KOPT-K1 (cell line): ENCODE data around the gene ADGRB2.
A peak's percentile ranks its signal among the peaks of the same experiment; 100 is the strongest.

Experiments used
- H3K27ac ChIP-seq: fragments of 200-600 bp; sonication (generic); 2 replicates; pipeline ENCODE4 v1.5.1; 2016; ENCODE audit warnings: antibody characterized with exemption, mild to moderate bottlenecking, low read depth, low read length; ENCODE audit not compliant: poor library complexity, severe bottlenecking
- H3K36me3 ChIP-seq: fragments of 200-600 bp; sonication (generic); 2 replicates; pipeline ENCODE4 v1.5.1; 2017; ENCODE audit warnings: antibody characterized with exemption, mild to moderate bottlenecking, low read length, moderate library complexity; ENCODE audit not compliant: insufficient read depth
- H3K9me3 ChIP-seq: fragments of 200-600 bp; sonication (generic); 2 replicates; pipeline ENCODE4 v1.5.1; 2017; ENCODE audit warnings: antibody characterized with exemption, low read length, mild to moderate bottlenecking; ENCODE audit not compliant: insufficient read depth, poor library complexity, severe bottlenecking

The ADGRB2 gene

GRCh38 chr1:31745096-31745945 lies 18.8 kb downstream of the ADGRB2 start:
- no peaks in the 10 kb centered on the region for H3K9me3 ChIP-seq
- H3K36me3 ChIP-seq, result no peaks in the 10 kb centered on the region; the same call in 1 of the 2 replicates
- no peak overlapping the region for H3K27ac ChIP-seq

- Histone ChIP-seq H3K36me3 (no peaks in the 10 kb centered on the region; the same call in 1 of the 2 replicates), H3K27ac (no peak overlapping the region), H3K9me3 (no peaks in the 10 kb centered on the region)
Measured at GRCh38 chr1:31744165-31744888, 19.8 kb downstream of the ADGRB2 start.

DNA sequence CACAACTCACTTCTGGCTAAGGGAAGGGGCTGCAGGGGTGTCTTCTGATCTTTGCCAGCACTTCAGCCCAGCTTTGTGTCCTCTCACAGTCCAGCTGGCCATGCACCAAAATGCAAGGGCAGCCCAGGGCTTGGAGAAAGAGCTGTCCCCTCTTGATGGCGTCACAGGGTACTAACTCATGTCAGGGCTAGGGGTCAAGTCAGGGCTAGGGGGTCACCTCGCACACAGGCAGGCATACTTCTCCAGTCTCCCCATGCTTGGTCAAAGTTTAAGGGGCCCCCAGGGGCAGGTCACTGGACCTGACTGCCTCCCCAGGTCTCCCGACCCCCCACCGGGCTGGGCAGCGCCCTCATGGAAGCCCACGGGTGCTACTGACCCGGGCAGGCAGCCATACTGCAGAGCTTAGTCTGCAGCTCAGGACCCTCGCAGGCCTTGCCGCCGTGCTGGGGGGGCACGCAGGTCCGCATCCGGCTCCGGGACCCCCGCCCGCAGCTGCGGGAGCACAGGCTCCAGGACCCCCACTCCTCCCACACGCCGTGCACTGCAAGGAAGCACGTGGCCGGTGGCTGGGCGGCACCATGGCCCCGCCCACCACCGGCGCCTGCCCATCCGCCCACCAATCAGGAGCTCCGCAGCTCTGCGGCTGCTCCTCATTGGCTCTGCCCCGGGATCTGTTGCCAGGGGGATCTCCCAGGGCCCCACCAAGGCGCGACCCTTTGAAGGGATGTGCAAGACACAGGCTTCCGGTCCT lies 21.5 kb downstream of the ADGRB2 start:
- no peak overlapping the region for H3K27ac ChIP-seq

GRCh38 chr1:31739346-31739745 lies 24.8 kb downstream of the ADGRB2 start:
- Histone ChIP-seq H3K27ac (peak overlapping the region; percentile 2), H3K9me3 (no peaks in the 10 kb centered on the region), H3K36me3 (peaks cover 5% of the 10 kb centered on the region)

More for the DNA sequence above, 21.5 kb downstream of the ADGRB2 start:
- H3K36me3 ChIP-seq, result peaks cover 5% of the 10 kb centered on the region
- no peaks in the 10 kb centered on the region for H3K9me3 ChIP-seq

GRCh38 chr1:31736675-31737074 lies 27.5 kb downstream of the ADGRB2 start:
- Histone ChIP-seq H3K27ac (no peak overlapping the region), H3K9me3 (no peaks in the 10 kb centered on the region), H3K36me3 (peaks cover 8% of the 10 kb centered on the region)

GRCh38 chr1:31735571-31735970 lies 28.6 kb downstream of the ADGRB2 start:
- Histone ChIP-seq H3K27ac (no peak overlapping the region), H3K9me3 (no peaks in the 10 kb centered on the region), H3K36me3 (peaks cover 18% of the 10 kb centered on the region)

- peaks cover 23% of the 10 kb centered on the region for H3K36me3 ChIP-seq
- no peaks in the 10 kb centered on the region for H3K9me3 ChIP-seq
- no peak overlapping the region for H3K27ac ChIP-seq
Measured at GRCh38 chr1:31734582-31735107, 29.5 kb downstream of the ADGRB2 start.

- Histone ChIP-seq H3K27ac (no peak overlapping the region), H3K9me3 (no peaks in the 10 kb centered on the region), H3K36me3 (peaks cover 21% of the 10 kb centered on the region)
Measured at GRCh38 chr1:31733389-31734219, 30.5 kb downstream of the ADGRB2 start.

- Histone ChIP-seq H3K27ac (no peak overlapping the region), H3K9me3 (no peaks in the 10 kb centered on the region), H3K36me3 (peaks cover 18% of the 10 kb centered on the region; the same call in 1 of the 2 replicates)
Measured at GRCh38 chr1:31732751-31733289, 31.3 kb downstream of the ADGRB2 start.

DNA sequence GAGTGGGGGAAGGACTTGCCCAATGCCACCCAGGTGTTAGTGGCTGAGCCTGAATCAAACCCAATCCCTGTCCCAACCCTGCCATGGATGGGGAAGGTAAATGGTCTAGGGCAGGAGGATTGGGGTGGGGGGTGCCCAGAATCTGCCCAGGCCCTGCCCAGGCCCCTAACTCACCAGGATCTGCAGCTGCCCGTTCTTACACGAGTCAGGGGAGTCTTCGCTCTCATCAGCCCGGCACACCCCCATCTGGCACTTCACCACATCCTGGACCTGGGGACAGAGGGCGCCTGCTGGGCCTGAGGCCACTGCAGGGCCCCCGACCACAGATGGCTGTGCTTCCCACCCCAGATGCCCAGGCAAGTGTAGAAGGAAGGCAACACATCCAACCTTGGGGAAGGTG lies 31.8 kb downstream of the ADGRB2 start:
- Histone ChIP-seq H3K9me3 (no peaks in the 10 kb centered on the region), H3K36me3 (peaks cover 21% of the 10 kb centered on the region; the same call in 1 of the 2 replicates), H3K27ac (no peak overlapping the region)

DNA sequence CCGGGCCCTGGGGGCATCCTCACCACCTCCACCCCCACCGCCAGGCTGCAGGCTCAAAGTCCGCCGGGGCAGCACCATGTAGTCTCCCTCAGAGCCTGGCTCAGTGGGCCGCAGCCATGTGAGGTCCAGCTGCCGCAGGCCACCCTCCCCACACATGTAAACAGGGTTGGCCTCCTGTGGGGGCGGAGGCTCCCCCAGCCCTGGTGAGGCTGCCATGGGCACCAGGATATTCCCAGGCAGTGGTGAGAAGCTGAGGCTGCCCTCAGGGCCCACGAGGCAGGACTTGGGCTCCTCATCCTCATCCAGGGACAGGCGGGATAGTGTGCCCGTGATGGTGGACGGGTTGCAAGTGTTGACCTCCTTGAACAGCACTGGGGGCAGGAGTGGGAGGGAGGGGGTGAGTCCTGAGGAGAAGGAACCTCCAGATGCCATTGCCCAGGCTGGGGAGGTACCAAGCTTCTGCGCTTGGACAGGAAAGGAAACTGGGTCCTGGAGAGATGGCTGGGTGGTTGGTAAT lies 33.0 kb downstream of the ADGRB2 start:
- peaks cover 31% of the 10 kb centered on the region; the same call in 1 of the 2 replicates for H3K36me3 ChIP-seq
- no peaks in the 10 kb centered on the region for H3K9me3 ChIP-seq
- H3K27ac ChIP-seq, result no peak overlapping the region

DNA sequence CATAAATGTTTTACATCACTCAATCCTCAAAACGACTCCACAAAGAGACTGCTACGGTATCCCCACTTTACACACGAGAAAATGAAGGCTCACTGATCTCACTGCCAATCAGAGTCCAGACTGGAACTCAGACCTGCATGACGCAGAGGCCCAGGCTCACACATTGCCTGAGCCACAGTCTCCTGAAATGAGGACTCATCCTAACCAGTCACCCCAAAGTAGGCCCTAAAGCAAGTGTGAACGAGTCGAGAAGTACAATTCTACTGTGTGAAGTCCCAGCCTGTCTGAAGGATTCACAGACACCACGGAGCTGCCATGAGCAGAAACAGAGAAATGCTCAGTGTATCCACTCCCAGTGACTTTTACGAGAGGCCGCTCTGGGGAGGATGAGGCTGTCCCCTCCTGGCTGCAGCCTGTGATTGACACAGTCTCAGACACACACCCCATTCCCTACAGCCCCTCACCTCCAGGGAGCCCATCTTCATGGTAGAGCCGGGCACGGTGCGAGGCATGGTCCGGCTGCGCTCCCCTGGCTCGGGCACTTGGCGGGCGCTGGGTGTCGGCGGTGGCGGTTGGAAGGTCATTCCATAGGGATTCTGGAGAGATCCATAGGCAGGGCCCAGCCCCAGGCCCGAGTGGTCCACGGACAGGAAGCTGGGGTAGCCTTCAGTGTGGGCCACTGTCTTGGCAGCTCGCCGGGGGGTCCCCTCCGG lies 33.6 kb downstream of the ADGRB2 start:
- Histone ChIP-seq H3K27ac (no peak overlapping the region), H3K36me3 (peaks cover 31% of the 10 kb centered on the region; the same call in 1 of the 2 replicates), H3K9me3 (no peaks in the 10 kb centered on the region)

GRCh38 chr1:31727849-31728248 lies 36.3 kb downstream of the ADGRB2 start:
- H3K27ac ChIP-seq, result no peak overlapping the region
- H3K9me3 ChIP-seq, result no peaks in the 10 kb centered on the region
- peaks cover 31% of the 10 kb centered on the region; the same call in 1 of the 2 replicates for H3K36me3 ChIP-seq
